ENCODE data around the gene BCL2.

The BCL2 gene

DNA sequence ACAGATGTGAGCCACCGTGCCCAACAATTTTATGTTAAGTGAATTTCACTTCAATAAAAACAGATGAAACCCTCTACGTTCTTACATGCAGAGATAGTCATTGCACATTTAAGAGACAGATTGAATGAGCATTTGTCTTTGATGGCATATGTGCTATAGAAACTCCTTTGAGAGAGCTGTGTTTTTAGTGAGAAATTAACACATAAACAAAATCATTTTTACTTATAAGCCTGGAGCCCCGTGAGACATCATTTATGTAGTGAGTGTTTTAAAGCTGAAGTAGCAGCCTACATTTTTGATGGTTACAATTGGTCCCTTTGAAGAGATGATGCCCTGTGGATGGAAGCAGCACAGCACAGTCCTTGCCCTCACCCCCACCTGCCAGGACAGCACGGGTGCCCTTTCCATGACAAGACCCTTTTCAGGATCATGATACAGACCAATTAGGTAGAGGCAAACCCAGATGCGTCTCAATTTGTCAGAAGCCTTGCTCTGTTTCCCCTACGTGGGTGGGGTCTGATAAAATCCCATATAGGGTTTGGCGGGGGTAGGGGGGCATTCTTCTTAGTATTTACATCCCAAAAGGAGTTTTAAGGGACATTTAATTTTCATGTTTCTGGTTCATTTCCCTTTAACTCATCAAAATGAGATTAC is 237.1 kb downstream of the BCL2 start:
- no peak for DNase-seq

DNA sequence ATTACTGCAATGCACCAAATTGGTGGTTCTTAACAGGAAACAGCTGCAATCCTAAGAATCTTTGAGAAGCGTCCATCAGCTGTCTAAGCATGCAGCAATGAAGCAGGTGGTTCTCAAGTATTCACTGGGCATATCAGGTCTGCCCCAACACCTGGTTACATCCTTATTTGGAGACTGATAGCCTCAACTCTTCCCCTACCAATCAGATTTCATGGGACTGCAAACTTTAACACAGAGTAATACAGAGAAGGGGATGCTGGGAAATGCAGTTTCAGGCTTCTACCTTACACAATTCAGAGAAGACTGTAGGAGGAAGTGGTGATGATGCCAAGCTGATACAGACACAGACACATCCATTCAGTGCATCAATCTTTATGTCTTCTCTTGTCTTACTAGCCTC is 240.5 kb downstream of the BCL2 start:
- no peak for DNase-seq

DNA sequence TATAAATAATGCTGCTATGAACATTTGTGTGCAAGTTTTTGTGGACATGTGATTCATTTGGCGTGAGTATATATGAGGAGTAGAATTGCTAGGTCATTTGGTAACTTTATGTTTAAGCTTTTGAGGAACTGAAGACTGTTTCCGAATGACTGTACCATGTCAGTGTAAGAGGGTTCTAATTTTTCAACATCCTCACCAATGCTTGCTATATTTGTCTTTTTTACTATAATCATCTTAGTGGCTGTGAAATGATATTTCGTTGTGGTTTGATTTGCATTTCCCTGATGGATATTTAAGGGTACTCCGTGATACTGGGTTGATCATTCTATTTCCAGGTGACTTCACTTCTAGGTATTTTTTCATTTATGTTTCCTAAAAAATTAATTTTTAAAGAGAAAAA is 241.1 kb downstream of the BCL2 start:
- DNase-seq, result no peak

DNA sequence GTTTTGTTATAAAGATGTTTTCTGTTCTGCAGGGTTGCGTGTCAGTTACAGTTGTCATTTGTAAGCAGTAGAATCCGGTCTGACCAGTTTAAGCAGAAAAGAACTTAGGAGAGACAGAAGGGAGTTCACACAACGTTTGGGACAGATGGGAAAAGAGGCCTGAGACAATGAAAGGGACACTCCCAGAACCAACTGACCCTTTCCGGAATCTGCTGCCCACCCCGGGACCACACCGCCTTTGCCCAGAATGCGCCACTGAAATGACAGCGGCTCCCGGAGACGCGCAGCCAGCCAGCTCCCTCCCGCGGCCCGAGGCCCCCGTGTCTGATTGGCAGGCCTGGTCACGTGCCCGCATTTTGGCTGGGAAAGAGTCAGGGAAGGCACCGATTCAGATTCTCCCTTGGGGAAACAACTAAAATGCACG is 244.6 kb downstream of the BCL2 start:
- peak; percentile 34 for DNase-seq

DNA sequence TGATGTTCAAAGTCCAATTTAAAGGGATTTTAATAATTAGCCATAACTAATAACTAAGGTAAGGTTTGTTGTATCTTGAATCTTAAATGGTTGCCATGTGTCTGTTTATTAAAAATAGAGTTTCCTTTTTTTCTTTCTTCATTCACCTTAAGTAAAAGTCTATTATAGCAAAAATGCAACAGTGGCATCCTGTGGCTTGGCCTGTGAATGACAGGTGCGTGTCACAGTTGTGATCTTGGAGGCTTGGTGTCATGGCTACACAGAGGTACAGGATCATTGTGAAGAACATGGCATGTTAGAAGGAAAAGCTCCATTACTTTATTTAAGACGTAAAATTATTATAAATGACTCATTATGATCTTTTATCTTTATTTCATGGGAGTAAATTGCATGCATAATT is 246.1 kb downstream of the BCL2 start:
- no peak for DNase-seq
